ENCODE measurements around the gene ABCB11.

DNA sequence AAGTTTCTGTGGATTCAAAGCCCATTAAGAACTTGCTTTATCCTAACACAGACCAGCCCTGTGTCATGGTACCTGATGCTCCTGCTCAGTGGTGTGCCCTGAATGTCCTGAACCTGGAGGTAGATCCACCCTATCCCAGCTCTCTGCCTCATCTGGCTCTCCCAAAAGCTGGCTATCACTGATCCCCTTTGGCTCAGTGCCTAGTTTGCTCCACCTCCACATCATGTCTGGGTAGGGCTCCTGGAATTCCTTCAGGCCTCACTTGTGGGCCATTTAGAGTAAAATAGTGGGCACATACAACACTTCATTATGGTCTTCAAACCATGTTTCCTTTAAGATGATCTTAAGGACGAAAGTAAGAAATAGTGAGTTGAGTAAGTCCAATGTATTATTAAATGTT lies 4.8 kb upstream of the ABCB11 start:
- TF ChIP-seq, protein P1, sequence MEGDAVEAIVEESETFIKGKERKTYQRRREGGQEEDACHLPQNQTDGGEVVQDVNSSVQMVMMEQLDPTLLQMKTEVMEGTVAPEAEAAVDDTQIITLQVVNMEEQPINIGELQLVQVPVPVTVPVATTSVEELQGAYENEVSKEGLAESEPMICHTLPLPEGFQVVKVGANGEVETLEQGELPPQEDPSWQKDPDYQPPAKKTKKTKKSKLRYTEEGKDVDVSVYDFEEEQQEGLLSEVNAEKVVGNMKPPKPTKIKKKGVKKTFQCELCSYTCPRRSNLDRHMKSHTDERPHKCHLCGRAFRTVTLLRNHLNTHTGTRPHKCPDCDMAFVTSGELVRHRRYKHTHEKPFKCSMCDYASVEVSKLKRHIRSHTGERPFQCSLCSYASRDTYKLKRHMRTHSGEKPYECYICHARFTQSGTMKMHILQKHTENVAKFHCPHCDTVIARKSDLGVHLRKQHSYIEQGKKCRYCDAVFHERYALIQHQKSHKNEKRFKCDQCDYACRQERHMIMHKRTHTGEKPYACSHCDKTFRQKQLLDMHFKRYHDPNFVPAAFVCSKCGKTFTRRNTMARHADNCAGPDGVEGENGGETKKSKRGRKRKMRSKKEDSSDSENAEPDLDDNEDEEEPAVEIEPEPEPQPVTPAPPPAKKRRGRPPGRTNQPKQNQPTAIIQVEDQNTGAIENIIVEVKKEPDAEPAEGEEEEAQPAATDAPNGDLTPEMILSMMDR (IDR thresholded peaks at IDR 0.05) = no peak
- TF ChIP-seq POLR2A (IDR thresholded peaks at IDR 0.05) = no peak
